ENCODE results near the gene CDAN1.

Gene CDAN1

GRCh38 chr15:42734076-42734672 is 2.8 kb downstream of the CDAN1 start:
- DNase-seq = no peak

- no peak for DNase-seq
These were observed 3.9 kb downstream of the CDAN1 start for GRCh38 chr15:42733027-42733426.

DNA sequence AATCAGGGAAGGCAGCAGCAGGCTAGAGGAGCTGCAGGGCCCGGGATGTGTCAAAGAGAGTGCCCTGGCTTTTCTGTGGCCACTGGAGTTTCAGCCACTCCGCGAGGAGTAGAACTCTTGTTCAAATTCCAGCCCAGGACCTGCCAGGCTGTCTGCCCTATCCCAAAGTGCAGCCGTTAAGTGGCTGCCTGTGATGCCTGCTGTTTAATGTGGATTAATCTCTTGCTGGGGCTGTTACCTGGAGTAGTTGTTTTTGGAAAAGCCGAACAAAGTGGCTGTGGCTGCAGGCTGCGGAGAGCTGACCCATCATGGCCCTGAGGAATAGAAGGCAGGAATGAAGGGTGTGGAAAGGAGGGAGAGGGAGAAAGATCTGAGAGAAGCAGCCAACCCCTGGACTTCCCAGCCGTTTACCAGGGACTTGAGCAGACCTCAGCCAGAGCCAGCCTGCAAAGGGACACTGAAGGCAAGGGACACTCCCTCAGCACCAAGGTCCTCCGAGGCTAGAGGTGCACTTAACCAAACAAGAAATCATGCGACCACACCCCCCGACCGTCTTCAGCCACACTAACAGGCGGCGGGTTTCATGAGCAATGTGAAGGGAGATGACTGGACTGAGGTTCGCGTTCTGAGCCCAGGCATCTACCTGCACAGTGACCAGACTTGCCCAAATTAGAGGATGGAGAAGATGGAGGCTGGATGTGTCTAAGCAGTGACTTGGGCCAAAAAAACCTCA is 4.7 kb downstream of the CDAN1 start:
- no peak for DNase-seq

GRCh38 chr15:42731461-42731860 is 5.5 kb downstream of the CDAN1 start:
- DNase-seq = no peak

DNA sequence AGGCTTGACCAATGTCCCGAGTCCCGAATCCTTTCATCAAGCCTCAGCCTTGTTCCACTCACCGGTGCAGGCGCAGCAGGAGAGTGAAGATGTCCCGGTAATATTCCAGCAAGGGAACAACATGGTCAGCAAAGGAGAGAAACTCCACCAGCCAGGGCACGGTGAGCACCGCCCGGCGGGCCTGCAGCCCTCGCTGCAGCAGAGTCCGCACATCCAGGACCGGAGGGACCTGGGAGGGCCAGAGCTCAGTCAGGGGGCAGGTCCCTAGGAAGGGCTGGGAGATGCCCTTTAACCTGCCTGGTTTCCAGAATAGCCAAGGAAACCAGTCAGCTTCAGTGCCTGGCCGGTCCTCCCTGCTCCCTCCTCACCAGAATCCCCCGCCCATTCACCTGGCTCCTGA is 6.4 kb downstream of the CDAN1 start:
- DNase-seq = no peak

- DNase-seq = no peak
These were observed 6.8 kb downstream of the CDAN1 start for GRCh38 chr15:42730135-42730534.

DNA sequence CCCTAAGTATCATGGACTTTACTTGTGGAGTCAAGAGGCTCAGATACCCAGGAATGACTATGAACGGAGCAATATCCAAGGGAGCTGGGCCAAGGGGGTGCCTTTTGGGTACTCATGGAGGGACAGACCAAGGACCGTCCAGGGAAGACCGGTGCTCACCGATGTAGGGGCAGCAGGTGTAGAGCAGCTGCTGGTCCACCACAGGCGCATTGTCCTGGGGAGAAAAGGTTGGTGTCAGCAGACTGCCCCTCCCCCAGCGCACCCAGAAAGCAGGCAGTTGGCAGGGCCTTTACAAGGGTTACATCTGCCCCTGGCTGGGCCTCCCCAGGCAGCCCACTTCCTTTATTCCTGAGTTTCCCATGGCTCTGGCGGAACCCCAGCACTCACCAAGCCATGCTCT is 7.5 kb downstream of the CDAN1 start:
- DNase-seq = no peak

- DNase-seq = no peak
These were observed 8.0 kb downstream of the CDAN1 start for GRCh38 chr15:42728972-42729371.

DNA sequence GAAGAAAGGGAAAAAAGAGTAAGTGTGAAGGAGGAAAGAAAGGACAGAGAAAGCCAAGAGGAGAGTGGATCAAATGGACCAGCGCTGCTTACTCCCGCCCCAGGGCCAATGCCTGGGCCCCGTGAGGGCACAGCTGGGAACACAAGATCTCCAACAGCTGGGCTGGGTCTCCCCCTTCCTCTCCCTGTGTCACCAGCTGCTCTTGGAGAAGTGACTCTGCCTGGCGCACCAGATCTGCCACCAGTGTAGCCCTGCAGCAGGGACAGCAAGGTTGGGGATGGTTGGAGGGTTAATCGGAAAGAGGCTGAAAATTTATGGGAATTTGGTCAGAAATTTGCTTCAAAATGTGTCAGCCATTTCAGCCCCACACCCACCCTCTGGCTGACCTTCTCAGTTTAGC is 8.4 kb downstream of the CDAN1 start:
- no peak for DNase-seq

DNA sequence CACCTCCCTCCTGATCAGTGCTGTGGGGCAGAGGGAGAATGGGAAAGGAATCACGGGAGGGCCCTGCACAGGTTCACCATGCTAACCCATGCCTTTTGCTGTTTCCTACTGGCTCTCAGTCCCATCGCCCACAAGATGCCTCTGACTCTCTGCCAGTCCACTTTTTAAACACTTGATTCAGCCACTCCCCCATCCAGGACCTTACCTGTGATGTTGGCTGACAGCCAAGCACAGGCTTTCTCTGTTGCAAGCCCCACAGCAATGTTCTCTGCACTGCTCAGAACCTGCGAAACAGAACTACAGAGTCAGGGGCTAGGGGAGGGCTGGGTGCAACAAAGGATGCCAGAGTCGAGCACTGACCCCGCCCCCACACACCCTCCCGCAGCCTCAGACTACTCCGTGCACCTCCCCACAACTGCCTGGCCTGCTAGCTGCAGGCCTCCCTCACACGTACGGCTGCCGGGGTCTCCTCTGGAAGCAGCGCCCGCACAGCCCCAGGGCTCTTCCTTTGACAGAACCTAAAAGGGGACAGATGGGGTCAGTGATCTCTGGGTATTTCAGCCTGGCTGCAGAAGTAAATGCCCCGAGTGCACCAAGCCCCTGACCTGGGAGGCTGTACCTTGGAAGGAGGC is 9.1 kb downstream of the CDAN1 start:
- no peak for DNase-seq

DNA sequence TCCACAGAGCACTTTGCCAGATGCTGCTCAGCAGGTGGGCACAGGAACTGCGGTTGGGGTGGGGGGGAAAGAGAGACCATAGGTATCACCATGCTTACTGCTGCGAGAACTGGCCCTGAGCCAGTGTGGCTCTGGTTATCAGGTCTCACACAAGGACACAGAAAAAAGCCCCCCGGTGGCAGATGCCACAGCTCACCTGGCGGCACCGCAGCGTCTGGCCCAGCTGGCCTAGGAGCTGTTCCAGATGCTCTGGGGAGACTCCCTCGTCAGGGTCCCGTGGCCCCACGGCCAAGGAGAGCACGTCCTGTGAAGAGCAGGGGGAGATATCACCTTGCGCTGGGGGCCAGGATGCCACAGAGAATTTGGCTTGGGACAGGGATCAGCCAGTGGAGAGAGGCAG is 10.8 kb downstream of the CDAN1 start:
- DNase-seq = no peak

DNA sequence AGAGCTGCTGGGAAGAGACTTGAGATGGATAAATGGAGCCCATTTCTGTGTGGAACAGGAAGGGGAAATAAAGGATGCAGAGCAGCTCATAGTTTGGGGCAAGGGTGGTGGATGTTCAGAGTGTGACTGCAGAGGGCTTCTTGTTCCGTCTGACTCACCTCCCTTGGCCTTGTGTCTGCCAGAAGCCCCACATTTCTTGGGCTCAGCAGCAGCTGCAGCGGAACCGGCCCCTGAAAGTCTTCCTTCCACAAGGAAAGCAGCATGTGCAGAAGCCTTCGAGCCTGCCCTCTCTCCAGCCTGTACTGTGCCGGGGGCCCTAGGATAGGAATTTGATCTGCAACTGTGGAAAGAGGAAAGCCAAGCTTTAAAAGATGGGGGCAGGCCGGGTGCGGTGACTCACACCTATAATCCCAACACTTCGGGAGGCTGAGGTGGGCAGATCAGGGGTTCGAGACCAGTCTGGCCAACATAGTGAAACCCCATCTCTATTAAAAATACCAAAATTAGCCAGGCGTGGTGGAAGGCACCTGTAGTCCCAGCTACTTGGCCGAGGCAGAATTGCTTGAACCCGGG is 11.5 kb downstream of the CDAN1 start:
- DNase-seq = no peak

DNA sequence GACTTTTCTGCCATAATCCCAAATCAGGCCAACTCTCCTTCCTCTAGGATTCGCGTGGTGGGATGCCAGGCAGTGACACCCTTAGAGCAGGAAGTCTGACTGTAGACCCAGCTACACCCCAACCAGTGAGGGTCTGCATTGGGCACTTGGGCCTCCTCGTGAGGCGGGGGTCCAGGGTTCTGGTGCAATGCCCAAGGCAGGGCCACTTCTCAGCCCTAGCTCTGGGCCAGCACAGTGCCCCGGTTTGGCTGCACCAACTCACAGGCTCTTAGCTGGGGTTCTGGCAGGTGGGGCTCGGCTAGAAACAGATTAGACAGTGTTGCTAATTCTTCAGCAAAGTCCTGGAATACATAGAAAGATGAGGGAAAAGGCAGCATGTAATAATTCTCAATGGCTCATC is 12.7 kb downstream of the CDAN1 start:
- DNase-seq = no peak

- no peak for DNase-seq
These were observed 13.9 kb downstream of the CDAN1 start for GRCh38 chr15:42723068-42723467.

DNA sequence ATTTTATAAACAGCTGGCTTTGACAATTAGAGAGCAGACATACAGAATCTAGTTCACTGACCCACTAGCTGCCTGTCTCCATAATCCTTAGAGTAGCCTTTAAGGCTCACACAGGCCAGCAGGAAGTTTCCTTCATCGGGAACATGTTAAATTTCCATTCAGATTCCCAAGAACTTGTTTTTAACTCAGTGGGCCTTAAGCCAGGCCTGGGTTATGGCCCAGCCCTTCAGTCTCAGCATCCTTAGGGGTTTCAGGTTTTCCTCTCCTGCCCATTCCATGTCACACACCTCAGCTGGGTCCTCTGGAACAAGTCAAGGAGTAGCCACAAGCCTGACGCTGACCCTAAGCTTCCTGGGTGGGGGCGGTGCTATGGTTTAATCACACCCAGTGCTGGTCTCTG is 15.0 kb downstream of the CDAN1 start:
- no peak for DNase-seq

DNA sequence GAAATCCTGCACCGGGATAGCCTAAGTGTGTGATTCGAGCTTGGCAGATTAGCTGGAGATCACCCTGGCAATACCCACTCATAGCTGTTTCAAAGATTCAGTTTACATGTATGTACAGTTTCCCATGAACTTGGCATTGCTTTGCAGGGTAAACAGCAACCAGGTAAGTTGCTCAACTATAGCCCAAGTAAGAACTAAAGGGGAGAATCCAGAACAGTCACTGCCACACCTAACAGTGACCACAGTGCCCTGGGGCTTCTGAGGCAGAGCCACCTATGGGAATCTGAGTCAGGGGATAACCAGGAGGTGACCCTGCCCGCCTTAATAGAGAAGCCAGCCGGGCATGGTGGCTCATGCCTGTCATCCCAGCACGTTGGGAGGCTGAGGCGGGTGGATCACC is 15.9 kb downstream of the CDAN1 start:
- DNase-seq = no peak

GRCh38 chr15:42720071-42720470 is 16.9 kb downstream of the CDAN1 start:
- DNase-seq = no peak

GRCh38 chr15:42719043-42719442 is 17.9 kb downstream of the CDAN1 start:
- DNase-seq = no peak

GRCh38 chr15:42716626-42717025 is 20.3 kb downstream of the CDAN1 start:
- DNase-seq = no peak

DNA sequence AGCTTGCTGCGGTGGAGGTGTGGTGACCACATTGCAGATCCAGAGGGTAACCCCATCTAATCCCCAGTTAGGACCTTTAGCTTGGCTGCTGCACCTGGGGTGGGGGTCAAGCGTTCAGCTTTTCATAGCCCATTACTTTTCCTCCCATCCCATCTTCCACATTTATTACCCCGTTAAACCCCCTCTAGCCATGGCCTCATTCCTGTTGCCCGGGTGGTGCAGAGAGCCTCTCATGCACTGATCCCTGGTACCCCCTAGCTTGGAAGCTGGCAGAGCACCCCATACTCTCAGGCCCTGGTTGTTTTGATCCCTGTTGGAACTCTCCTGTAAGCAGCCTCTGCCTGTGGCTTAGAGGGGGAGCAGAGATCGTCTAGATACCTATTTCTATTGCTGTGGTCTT is 20.8 kb downstream of the CDAN1 start:
- DNase-seq = no peak

GRCh38 chr15:42712584-42712983 is 24.3 kb downstream of the CDAN1 start:
- no peak for DNase-seq

- no peak for DNase-seq
These were observed 25.2 kb downstream of the CDAN1 start for GRCh38 chr15:42711746-42712145.

- DNase-seq = no peak
These were observed 26.3 kb downstream of the CDAN1 start for GRCh38 chr15:42710662-42711061.

DNA sequence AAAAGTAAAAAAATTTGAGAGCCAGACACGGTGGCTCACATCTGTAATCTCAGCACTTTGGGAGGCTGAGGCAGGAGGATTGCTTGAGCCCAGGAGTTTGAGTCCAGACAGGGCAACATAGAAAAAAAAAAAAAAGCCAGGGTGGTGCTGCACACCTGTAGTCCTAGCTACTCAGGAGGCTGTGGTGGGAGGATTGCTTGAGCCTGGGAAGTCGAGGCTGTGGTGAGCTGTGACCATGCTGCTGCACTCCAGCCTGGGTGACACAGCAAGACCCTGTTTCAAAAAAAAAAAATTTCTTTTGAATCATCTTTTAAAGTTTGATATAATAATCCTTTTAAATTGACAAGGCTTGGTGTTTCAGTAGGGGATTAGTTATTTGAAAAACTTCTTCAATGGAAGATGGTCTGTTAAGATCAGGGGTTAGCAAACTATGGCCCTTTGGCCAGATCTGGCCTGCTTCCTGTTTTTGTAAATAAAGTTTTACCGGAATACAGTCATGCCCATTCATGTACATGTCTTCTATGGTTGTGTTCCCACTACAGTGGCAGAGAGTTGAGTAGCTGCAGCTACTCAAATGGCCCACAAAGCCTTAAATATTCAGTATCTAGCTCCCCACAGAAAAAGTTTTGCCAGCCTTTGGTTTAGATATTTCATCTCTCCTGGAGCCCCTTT is 28.9 kb downstream of the CDAN1 start:
- DNase-seq = no peak
